ENCODE measurements around the gene HOXD11. TPM values are rescaled to one million over a fixed set of nuclear protein-coding genes. Genes with fewer than 3 reads are reported as not detected.
A peak's percentile ranks its signal among the peaks of the same experiment; 100 is the strongest.

Gene HOXD11
- polyA plus RNA-seq, 1 donor from 2014 or later = not detected

GRCh38 chr2:176079285-176079830 is 27.7 kb upstream of the HOXD11 start:
- Histone ChIP-seq H3K79me2 (replicated peaks; ENCODE audit: insufficient read depth, low read length) (no peaks in the 10 kb centered on the region), H3K27me3 (ENCODE audit: insufficient read depth, low read depth, low read length) (peaks cover 98% of the 10 kb centered on the region), H3K27ac (ENCODE audit: low read length) (no peak overlapping the region), H3K36me3 (ENCODE audit: insufficient read depth, low read length) (no peaks in the 10 kb centered on the region), H3F3A (ENCODE audit: insufficient read depth, low read length, poor library complexity, severe bottlenecking) (no peaks in the 10 kb centered on the region), H4K20me1 (ENCODE audit: insufficient read depth) (no peaks in the 10 kb centered on the region), H3K4me3 (ENCODE audit: low read length) (no peak overlapping the region), H3K9me3 (ENCODE audit: low read length) (peaks cover 4% of the 10 kb centered on the region), H3K9ac (ENCODE audit: low read length) (no peak overlapping the region), H3K4me2 (ENCODE audit: low read length) (no peak overlapping the region), H3K9me2 (ENCODE audit: insufficient read depth, low read length) (no peaks in the 10 kb centered on the region), H2AFZ (ENCODE audit: low read depth, low read length) (no peak overlapping the region)
- TF ChIP-seq, protein P1, sequence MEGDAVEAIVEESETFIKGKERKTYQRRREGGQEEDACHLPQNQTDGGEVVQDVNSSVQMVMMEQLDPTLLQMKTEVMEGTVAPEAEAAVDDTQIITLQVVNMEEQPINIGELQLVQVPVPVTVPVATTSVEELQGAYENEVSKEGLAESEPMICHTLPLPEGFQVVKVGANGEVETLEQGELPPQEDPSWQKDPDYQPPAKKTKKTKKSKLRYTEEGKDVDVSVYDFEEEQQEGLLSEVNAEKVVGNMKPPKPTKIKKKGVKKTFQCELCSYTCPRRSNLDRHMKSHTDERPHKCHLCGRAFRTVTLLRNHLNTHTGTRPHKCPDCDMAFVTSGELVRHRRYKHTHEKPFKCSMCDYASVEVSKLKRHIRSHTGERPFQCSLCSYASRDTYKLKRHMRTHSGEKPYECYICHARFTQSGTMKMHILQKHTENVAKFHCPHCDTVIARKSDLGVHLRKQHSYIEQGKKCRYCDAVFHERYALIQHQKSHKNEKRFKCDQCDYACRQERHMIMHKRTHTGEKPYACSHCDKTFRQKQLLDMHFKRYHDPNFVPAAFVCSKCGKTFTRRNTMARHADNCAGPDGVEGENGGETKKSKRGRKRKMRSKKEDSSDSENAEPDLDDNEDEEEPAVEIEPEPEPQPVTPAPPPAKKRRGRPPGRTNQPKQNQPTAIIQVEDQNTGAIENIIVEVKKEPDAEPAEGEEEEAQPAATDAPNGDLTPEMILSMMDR (IDR thresholded peaks at IDR 0.05; ENCODE audit: poor library complexity, severe bottlenecking) = no peak
- TF ChIP-seq MXI1 (conservative IDR thresholded peaks at IDR 0.05; ENCODE audit: poor library complexity, severe bottlenecking) (no peak), TAF1 (IDR thresholded peaks at IDR 0.05; ENCODE audit: low read depth) (no peak), POLR2AphosphoS5 (IDR thresholded peaks at IDR 0.05) (peak; percentile 44), EP300 (conservative IDR thresholded peaks at IDR 0.05; ENCODE audit: poor library complexity, severe bottlenecking) (no peak), EZH2 (IDR thresholded peaks at IDR 0.05; ENCODE audit: borderline replicate concordance, insufficient read depth, low read length, poor library complexity, severe bottlenecking) (peak; percentile 88), SMC3 (conservative IDR thresholded peaks at IDR 0.05; ENCODE audit: poor library complexity) (no peak), REST (IDR thresholded peaks at IDR 0.05; ENCODE audit: borderline replicate concordance) (no peak), RAD21 (conservative IDR thresholded peaks at IDR 0.05) (no peak)

DNA sequence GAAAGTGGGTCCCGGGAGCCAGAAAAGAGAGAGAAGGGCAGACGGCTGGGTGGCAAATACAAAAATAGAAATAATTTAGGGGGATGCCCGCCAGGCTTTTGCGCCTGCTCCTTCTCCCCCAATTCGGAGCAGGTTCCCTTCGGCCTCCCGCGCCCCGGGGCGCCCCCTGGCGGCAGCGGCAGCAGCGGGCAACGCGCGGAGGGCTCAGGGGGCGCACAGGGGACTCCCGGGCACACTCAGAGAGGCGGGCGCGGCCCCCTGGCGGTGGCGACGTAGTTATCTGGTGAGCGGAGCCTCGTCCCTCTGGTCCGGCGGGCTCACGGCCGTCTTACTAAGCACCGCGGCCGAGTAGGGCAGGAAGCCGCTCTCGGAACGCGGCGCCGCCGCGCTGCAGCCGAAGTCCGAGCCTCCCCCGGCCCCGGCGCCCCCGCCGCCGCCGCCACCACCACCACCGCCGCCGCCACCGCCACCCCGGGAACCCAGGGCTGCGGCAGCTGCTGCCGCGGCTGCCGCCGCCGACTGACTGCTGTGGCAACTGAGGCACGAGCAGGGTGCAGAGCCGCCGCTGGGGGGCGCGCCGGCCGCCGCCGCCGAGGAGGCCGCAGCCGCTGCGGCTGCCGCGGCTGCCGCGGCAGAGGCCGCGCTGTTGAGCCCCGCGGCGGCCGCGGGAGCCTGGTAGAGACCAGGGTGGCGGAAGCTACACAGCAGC is 27.1 kb upstream of the HOXD11 start:
- Histone ChIP-seq H3K9ac (ENCODE audit: low read length) (no peak overlapping the region), H4K20me1 (ENCODE audit: insufficient read depth) (no peaks in the 10 kb centered on the region), H3K27me3 (ENCODE audit: insufficient read depth, low read depth, low read length) (peaks cover 98% of the 10 kb centered on the region), H2AFZ (ENCODE audit: low read depth, low read length) (no peak overlapping the region), H3K9me2 (ENCODE audit: insufficient read depth, low read length) (no peaks in the 10 kb centered on the region), H3K4me2 (ENCODE audit: low read length) (no peak overlapping the region), H3K79me2 (replicated peaks; ENCODE audit: insufficient read depth, low read length) (no peaks in the 10 kb centered on the region), H3F3A (ENCODE audit: insufficient read depth, low read length, poor library complexity, severe bottlenecking) (no peaks in the 10 kb centered on the region), H3K9me3 (ENCODE audit: low read length) (peaks cover 4% of the 10 kb centered on the region), H3K27ac (ENCODE audit: low read length) (no peak overlapping the region), H3K36me3 (ENCODE audit: insufficient read depth, low read length) (no peaks in the 10 kb centered on the region), H3K4me3 (ENCODE audit: low read length) (peak overlapping the region; percentile 62)
- peak; percentile 44 for TF ChIP-seq RAD21 (conservative IDR thresholded peaks at IDR 0.05)
- TF ChIP-seq, protein P1 (IDR thresholded peaks at IDR 0.05; ENCODE audit: poor library complexity, severe bottlenecking) = peak; percentile 66
- TF ChIP-seq TAF1 (IDR thresholded peaks at IDR 0.05; ENCODE audit: low read depth) = no peak
- TF ChIP-seq SMC3 (conservative IDR thresholded peaks at IDR 0.05; ENCODE audit: poor library complexity) = peak; percentile 70
